HUES48 (cell line): ENCODE results near the gene SMC1A.

Experiments
- H3K27ac ChIP-seq: one replicate; pipeline ENCODE4 v1.7.0; 2013; ENCODE audit warnings: low read depth, low read length, inconsistent platforms
- H3K27me3 ChIP-seq: 2 replicates; pipeline ENCODE4 v1.6.1; 2013; ENCODE audit warnings: mild to moderate bottlenecking, low read length; ENCODE audit not compliant: control insufficient read depth, insufficient read depth
- H3K36me3 ChIP-seq: 2 replicates; pipeline ENCODE4 v1.6.1; 2013; ENCODE audit warnings: low read length; ENCODE audit not compliant: control insufficient read depth, insufficient read depth
- H3K4me1 ChIP-seq: 2 replicates; pipeline ENCODE4 v1.6.1; 2013; ENCODE audit warnings: mild to moderate bottlenecking, low read length; ENCODE audit not compliant: control insufficient read depth, insufficient read depth
- H3K4me3 ChIP-seq: 2 replicates; pipeline ENCODE4 v1.5.1; 2013; ENCODE audit warnings: mild to moderate bottlenecking, low read depth, low read length
- H3K9ac ChIP-seq: 2 replicates; pipeline ENCODE4 v1.6.1; 2013; ENCODE audit warnings: mild to moderate bottlenecking, low read depth, low read length, moderate library complexity
- H3K9me3 ChIP-seq: 2 replicates; pipeline ENCODE4 v1.6.1; 2013; ENCODE audit warnings: low read length; ENCODE audit not compliant: control insufficient read depth, insufficient read depth

SMC1A gene

GRCh38 chrX:53440621-53441517 is 18.4 kb upstream of the SMC1A start:
- H3K27ac ChIP-seq: no peak overlapping the region

GRCh38 chrX:53440101-53440500 is 17.6 kb upstream of the SMC1A start:
- H3K4me1 ChIP-seq: 0 out of 2 replicates have a peak, but pooled peaks cover 6% of the 10 kb centered on the region
- peaks cover 8% of the 10 kb centered on the region for H3K27me3 ChIP-seq
- no peak overlapping the region for H3K27ac ChIP-seq
- peaks cover 10% of the 10 kb centered on the region; the same call in 1 of the 2 replicates for H3K9me3 ChIP-seq
- no peaks in the 10 kb centered on the region for H3K36me3 ChIP-seq
- peak overlapping the region; percentile 70 for H3K4me3 ChIP-seq
- no peak overlapping the region for H3K9ac ChIP-seq

More at GRCh38 chrX:53440621-53441517, 18.4 kb upstream of the SMC1A start:
- peaks cover 10% of the 10 kb centered on the region; the same call in 1 of the 2 replicates for H3K9me3 ChIP-seq
- no peaks in the 10 kb centered on the region for H3K36me3 ChIP-seq
- 0 out of 2 replicates have a peak, but pooled peaks cover 6% of the 10 kb centered on the region for H3K4me1 ChIP-seq
- peaks cover 8% of the 10 kb centered on the region for H3K27me3 ChIP-seq
- no peak overlapping the region for H3K9ac ChIP-seq
- H3K4me3 ChIP-seq: peak overlapping the region; percentile 70

- Histone ChIP-seq H3K27ac (no peak overlapping the region), H3K9me3 (peaks cover 12% of the 10 kb centered on the region; the same call in 1 of the 2 replicates), H3K36me3 (no peaks in the 10 kb centered on the region), H3K4me1 (0 out of 2 replicates have a peak, but pooled peaks cover 6% of the 10 kb centered on the region), H3K4me3 (no peak overlapping the region), H3K9ac (no peak overlapping the region), H3K27me3 (peaks cover 8% of the 10 kb centered on the region)
Observed at GRCh38 chrX:53438832-53439230, 16.4 kb upstream of the SMC1A start.

GRCh38 chrX:53438174-53438831 is 15.8 kb upstream of the SMC1A start:
- Histone ChIP-seq H3K4me1 (0 out of 2 replicates have a peak, but pooled peaks cover 6% of the 10 kb centered on the region), H3K9ac (no peak overlapping the region), H3K9me3 (peaks cover 7% of the 10 kb centered on the region; the same call in 1 of the 2 replicates), H3K27ac (no peak overlapping the region), H3K36me3 (no peaks in the 10 kb centered on the region), H3K27me3 (peaks cover 8% of the 10 kb centered on the region), H3K4me3 (no peak overlapping the region)

GRCh38 chrX:53437206-53437605 is 14.8 kb upstream of the SMC1A start:
- peaks cover 9% of the 10 kb centered on the region; the same call in 1 of the 2 replicates for H3K9me3 ChIP-seq
- peaks cover under 1% of the 10 kb centered on the region; the same call in 1 of the 2 replicates for H3K36me3 ChIP-seq
- H3K4me3 ChIP-seq: no peak overlapping the region
- peaks cover 8% of the 10 kb centered on the region for H3K27me3 ChIP-seq
- H3K27ac ChIP-seq: no peak overlapping the region
- H3K4me1 ChIP-seq: 0 out of 2 replicates have a peak, but pooled peaks cover 6% of the 10 kb centered on the region
- H3K9ac ChIP-seq: no peak overlapping the region

GRCh38 chrX:53435997-53436396 is 13.5 kb upstream of the SMC1A start:
- Histone ChIP-seq H3K27ac (no peak overlapping the region), H3K9ac (no peak overlapping the region), H3K4me3 (no peak overlapping the region), H3K9me3 (peaks cover 9% of the 10 kb centered on the region; the same call in 1 of the 2 replicates), H3K4me1 (0 out of 2 replicates have a peak, but pooled peaks cover 2% of the 10 kb centered on the region), H3K27me3 (peaks cover 4% of the 10 kb centered on the region), H3K36me3 (peaks cover 13% of the 10 kb centered on the region; the same call in 1 of the 2 replicates)

- peak within 1 kb of the TSS; percentile 52 for H3K27ac ChIP-seq
- no peaks in the 10 kb centered on the region for H3K27me3 ChIP-seq
- peaks cover 18% of the 10 kb centered on the region; the same call in 1 of the 2 replicates for H3K36me3 ChIP-seq
- H3K9ac ChIP-seq: peak within 1 kb of the TSS; percentile 65
- H3K4me3 ChIP-seq: peak within 1 kb of the TSS; percentile 89
- peaks cover 5% of the 10 kb centered on the region; the same call in 1 of the 2 replicates for H3K9me3 ChIP-seq
- no peaks in the 10 kb centered on the region for H3K4me1 ChIP-seq
Observed at GRCh38 chrX:53433651-53434639, 11.5 kb upstream of the SMC1A start, which contains the start of gene HSD17B10. HSD17B10 (minus strand) TSS chrX:53434370; CDS start chrX:53434345, 25 bp downstream.

GRCh38 chrX:53430231-53430630 is 7.8 kb upstream of the SMC1A start:
- Histone ChIP-seq H3K9me3 (peaks cover 11% of the 10 kb centered on the region; the same call in 1 of the 2 replicates), H3K27ac (no peak overlapping the region), H3K4me3 (no peak overlapping the region), H3K27me3 (no peaks in the 10 kb centered on the region), H3K9ac (no peak overlapping the region), H3K4me1 (no peaks in the 10 kb centered on the region), H3K36me3 (peaks cover 18% of the 10 kb centered on the region; the same call in 1 of the 2 replicates)

GRCh38 chrX:53429755-53430154 is 7.3 kb upstream of the SMC1A start:
- H3K27ac ChIP-seq: no peak overlapping the region
- H3K4me1 ChIP-seq: no peaks in the 10 kb centered on the region
- peaks cover 11% of the 10 kb centered on the region; the same call in 1 of the 2 replicates for H3K9me3 ChIP-seq
- no peak overlapping the region for H3K4me3 ChIP-seq
- no peaks in the 10 kb centered on the region for H3K27me3 ChIP-seq
- no peak overlapping the region for H3K9ac ChIP-seq
- peaks cover 18% of the 10 kb centered on the region; the same call in 1 of the 2 replicates for H3K36me3 ChIP-seq

GRCh38 chrX:53422861-53423306 is 430 bp upstream of the SMC1A start, which contains the start of gene RIBC1:
RIBC1 (plus strand) TSS chrX:53422873; CDS start chrX:53426277, 3,404 bp downstream.
- peak within 1 kb of the TSS; percentile 99 for H3K27ac ChIP-seq
- H3K36me3 ChIP-seq: no peaks in the 10 kb centered on the region
- H3K4me1 ChIP-seq: peaks cover 6% of the 10 kb centered on the region
- peaks cover 12% of the 10 kb centered on the region; the same call in 1 of the 2 replicates for H3K9me3 ChIP-seq
- peak within 1 kb of the TSS; percentile 98 for H3K9ac ChIP-seq
- H3K27me3 ChIP-seq: no peaks in the 10 kb centered on the region
- H3K4me3 ChIP-seq: peak within 1 kb of the TSS; percentile 97
